ENCODE data around the gene KCNT2.

DNA sequence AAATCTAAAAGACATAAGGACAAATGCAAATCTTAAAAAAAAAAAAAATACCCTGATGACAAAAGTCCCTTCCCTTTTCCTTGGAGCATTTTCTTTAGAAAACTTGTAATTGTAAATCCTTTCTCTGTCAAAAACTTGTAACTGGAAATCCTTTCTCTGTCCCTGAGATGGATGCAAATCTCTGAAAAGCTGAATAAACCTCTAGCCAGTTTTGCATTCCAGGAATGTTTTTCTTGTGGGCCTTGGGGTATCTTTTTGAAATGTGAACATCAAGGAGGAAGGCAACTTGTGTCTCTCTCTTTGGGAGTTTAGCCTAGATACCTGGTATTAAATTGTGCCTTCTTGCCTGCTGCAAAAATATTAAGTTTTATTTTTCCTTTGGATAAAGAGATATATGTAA, 305.3 kb downstream of the KCNT2 start:
- TF ChIP-seq, protein P1, sequence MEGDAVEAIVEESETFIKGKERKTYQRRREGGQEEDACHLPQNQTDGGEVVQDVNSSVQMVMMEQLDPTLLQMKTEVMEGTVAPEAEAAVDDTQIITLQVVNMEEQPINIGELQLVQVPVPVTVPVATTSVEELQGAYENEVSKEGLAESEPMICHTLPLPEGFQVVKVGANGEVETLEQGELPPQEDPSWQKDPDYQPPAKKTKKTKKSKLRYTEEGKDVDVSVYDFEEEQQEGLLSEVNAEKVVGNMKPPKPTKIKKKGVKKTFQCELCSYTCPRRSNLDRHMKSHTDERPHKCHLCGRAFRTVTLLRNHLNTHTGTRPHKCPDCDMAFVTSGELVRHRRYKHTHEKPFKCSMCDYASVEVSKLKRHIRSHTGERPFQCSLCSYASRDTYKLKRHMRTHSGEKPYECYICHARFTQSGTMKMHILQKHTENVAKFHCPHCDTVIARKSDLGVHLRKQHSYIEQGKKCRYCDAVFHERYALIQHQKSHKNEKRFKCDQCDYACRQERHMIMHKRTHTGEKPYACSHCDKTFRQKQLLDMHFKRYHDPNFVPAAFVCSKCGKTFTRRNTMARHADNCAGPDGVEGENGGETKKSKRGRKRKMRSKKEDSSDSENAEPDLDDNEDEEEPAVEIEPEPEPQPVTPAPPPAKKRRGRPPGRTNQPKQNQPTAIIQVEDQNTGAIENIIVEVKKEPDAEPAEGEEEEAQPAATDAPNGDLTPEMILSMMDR (IDR thresholded peaks at IDR 0.05 in 4 of 5, conservative IDR thresholded peaks at IDR 0.05 in 1 of 5) = no peak
- no peak for TF ChIP-seq POLR2A (IDR thresholded peaks at IDR 0.05)

Data from gastrocnemius medialis (tissue), 4 donors.